HUES48 (cell line): Measurements from ENCODE around the gene EPB41L5.

Experiments used
- H3K27ac ChIP-seq: one replicate; pipeline ENCODE4 v1.7.0; 2013; ENCODE audit warnings: low read depth, low read length, inconsistent platforms
- H3K27me3 ChIP-seq: 2 replicates; pipeline ENCODE4 v1.6.1; 2013; ENCODE audit warnings: mild to moderate bottlenecking, low read length; ENCODE audit not compliant: control insufficient read depth, insufficient read depth
- H3K36me3 ChIP-seq: 2 replicates; pipeline ENCODE4 v1.6.1; 2013; ENCODE audit warnings: low read length; ENCODE audit not compliant: control insufficient read depth, insufficient read depth
- H3K4me1 ChIP-seq: 2 replicates; pipeline ENCODE4 v1.6.1; 2013; ENCODE audit warnings: mild to moderate bottlenecking, low read length; ENCODE audit not compliant: control insufficient read depth, insufficient read depth
- H3K4me3 ChIP-seq: 2 replicates; pipeline ENCODE4 v1.5.1; 2013; ENCODE audit warnings: mild to moderate bottlenecking, low read depth, low read length
- H3K9ac ChIP-seq: 2 replicates; pipeline ENCODE4 v1.6.1; 2013; ENCODE audit warnings: mild to moderate bottlenecking, low read depth, low read length, moderate library complexity
- H3K9me3 ChIP-seq: 2 replicates; pipeline ENCODE4 v1.6.1; 2013; ENCODE audit warnings: low read length; ENCODE audit not compliant: control insufficient read depth, insufficient read depth

Gene EPB41L5

DNA sequence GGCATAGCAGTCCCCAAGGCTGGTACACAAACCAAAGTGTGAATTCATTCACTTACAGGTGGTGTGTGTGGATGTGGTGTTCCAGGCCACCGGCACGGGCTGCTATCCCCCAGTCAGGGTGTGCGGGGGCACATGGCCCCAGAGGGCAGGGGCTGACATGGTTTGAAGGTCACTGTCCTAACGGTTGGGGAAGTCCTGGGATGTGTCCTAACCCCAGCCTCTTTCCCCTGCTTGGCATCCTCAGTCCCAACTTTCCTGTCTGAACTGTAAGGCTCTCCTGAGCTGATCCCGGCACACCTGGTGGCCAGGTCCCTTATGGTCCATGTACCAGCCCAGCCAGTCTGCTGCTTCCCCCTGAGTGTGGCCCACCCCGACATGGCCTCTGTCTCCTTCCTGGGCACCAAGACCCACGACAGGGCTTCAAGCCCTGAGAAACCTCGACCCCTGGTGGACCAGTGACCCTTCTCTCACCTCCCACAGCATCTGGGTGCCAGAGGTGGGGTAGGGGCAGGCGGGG is 212.7 kb downstream of the EPB41L5 start:
- no peak overlapping the region for H3K27ac ChIP-seq
- H3K4me1 ChIP-seq = peaks cover 9% of the 10 kb centered on the region; the same call in 1 of the 2 replicates
- H3K4me3 ChIP-seq = no peak overlapping the region
- peaks cover 50% of the 10 kb centered on the region for H3K27me3 ChIP-seq
- H3K9me3 ChIP-seq = no peaks in the 10 kb centered on the region; the same call in 1 of the 2 replicates
- no peak overlapping the region for H3K9ac ChIP-seq
- no peaks in the 10 kb centered on the region for H3K36me3 ChIP-seq

DNA sequence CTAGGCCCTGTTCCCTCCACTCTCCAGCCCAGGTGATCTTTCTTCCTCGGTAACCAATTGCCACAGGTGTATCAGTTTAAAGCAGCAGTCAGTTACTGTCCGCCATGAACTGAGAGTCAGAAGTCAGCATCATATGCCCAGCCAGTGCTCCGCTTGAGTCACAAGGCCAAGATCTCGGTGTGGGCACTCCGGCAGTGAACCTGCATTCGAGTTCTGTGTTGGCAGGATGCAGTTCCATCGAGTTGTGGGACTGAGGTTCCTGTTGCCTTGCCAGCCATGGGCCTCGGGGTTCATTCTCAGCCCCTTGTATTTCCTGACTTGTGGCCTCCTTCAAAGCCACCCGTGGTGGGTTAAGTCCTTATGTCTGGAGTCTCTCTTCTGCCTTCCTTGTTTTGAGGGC is 213.4 kb downstream of the EPB41L5 start:
- Histone ChIP-seq H3K9me3 (no peaks in the 10 kb centered on the region; the same call in 1 of the 2 replicates), H3K27ac (no peak overlapping the region), H3K9ac (no peak overlapping the region), H3K27me3 (peaks cover 50% of the 10 kb centered on the region), H3K36me3 (no peaks in the 10 kb centered on the region), H3K4me1 (peaks cover 9% of the 10 kb centered on the region; the same call in 1 of the 2 replicates), H3K4me3 (no peak overlapping the region)

DNA sequence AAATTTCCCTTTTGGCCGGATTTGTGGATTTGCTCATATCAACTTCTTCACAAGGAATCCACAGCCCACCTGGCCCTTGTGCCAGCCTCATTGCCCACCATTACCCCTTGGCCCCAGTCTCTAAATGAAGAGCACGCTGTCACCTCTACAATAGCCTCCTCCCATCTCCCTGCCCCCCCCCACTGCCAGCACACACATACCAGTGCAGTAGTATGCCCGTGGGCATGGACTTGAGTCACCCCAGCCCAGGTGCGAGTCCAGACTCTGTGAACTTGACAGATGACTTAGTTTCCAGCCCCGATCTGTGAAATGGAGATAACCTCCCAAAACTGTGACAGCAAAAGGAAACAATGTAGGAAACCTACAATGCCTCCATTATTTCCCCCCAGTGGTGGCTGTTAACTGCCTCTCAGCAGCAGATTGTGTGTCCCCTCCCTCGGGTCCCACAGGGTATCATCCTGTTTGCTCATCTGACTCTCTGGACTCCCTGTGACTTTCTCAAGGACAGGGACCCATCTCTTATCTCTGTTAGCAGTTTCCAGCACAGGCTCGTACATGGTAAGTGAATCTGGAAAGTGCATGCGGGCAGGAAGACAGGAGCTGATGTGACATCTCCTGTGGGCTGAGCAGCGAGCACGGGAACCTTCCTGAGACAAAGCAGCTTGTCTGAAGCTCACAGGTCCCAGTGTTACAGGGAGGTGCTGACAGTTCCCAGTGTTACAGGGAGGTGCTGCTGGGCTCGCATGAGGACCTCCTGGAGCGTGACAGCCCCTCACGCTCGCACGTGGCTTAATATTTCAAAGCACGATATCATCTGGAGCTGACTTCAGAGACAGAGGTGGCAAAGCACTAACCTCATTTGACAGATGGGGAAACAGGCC is 214.5 kb downstream of the EPB41L5 start:
- Histone ChIP-seq H3K9me3 (no peaks in the 10 kb centered on the region; the same call in 1 of the 2 replicates), H3K27me3 (peaks cover 45% of the 10 kb centered on the region), H3K4me1 (peaks cover 9% of the 10 kb centered on the region; the same call in 1 of the 2 replicates), H3K4me3 (no peak overlapping the region), H3K36me3 (no peaks in the 10 kb centered on the region), H3K9ac (no peak overlapping the region), H3K27ac (no peak overlapping the region)

- H3K27me3 ChIP-seq = peaks cover 38% of the 10 kb centered on the region
- H3K4me1 ChIP-seq = peaks cover 5% of the 10 kb centered on the region; the same call in 1 of the 2 replicates
- no peak overlapping the region for H3K4me3 ChIP-seq
- no peak overlapping the region for H3K27ac ChIP-seq
- no peaks in the 10 kb centered on the region for H3K9me3 ChIP-seq
- H3K9ac ChIP-seq = no peak overlapping the region
- H3K36me3 ChIP-seq = no peaks in the 10 kb centered on the region
These were observed 215.6 kb downstream of the EPB41L5 start for GRCh38 chr2:120228503-120228902.
